GM12878 (cell line): ENCODE measurements around the gene CREB3. TPM values are rescaled to one million over a fixed set of nuclear protein-coding genes. Genes with fewer than 3 reads are reported as not detected.

Source experiments
- ATAC-seq: fragments of 200-7000 bp; cut with Tn5 transposase; 3 replicates; pipeline ENCODE4 v1.9.1; 2020; ENCODE audit warnings: mild to moderate bottlenecking, moderate library complexity
- BruUV-seq: library from RNA; stranded (reverse); fragments of 400-500 nt; replicated peaks from 2 replicates; lab custom pipeline; 2021; lab: Mats Ljungman, UMichigan
- CTCF ChIA-PET: fragments of 300-600 bp; sonication (Branson Sonifier 250); formaldehyde crosslinking; extraction: SDS; loops from one replicate; lab custom pipeline; 2021; ENCODE audit warnings: inconsistent platforms; lab: Yijun Ruan, JAX
- POLR2A ChIA-PET: fragments of 350-600 bp; formaldehyde crosslinking; extraction: SDS; loops from one replicate; lab custom pipeline; 2021; ENCODE audit warnings: inconsistent platforms; lab: Charles Lee
- RAD21 ChIA-PET: fragments of 300-600 bp; sonication (Branson Sonifier 250); formaldehyde crosslinking; loops from one replicate; lab custom pipeline; 2023; ENCODE audit warnings: antibody characterized with exemption; ENCODE audit not compliant: unreplicated experiment; lab: Charles Lee
- SMC1A ChIA-PET: fragments of 300-600 bp; sonication (Branson Sonifier 250); formaldehyde crosslinking; loops from one replicate; lab custom pipeline; 2023; ENCODE audit not compliant: unreplicated experiment, uncharacterized antibody; lab: Charles Lee
- DNase-seq: peaks from one replicate; pipeline ENCODE4 v3.0.0-alpha.2; 2011; ENCODE audit warnings: low read depth, low spot score
- FAIRE-seq: peaks from 3 replicates; lab custom pipeline; 2011; peaks lifted over from hg19 to GRCh38; lab: Jason Lieb, UNC
- H2AFZ ChIP-seq: 2 replicates; pipeline ENCODE4 v1.6.0; 2011; ENCODE audit warnings: low read depth, low read length, control low read depth; ENCODE audit not compliant: control insufficient read depth
- H3K27ac ChIP-seq: 2 replicates; pipeline ENCODE4 v1.5.1; 2011; ENCODE audit warnings: control low read depth; ENCODE audit not compliant: control insufficient read depth, insufficient read depth
- H3K27me3 ChIP-seq, 2 experiments: replicated peaks in 1 of 2; 2 replicates each; pipeline versions ENCODE4 v1.6.0 to v1.6.1; 2011; ENCODE audit warnings: low read length in 1 of 2; ENCODE audit not compliant: control insufficient read depth in 2 of 2, insufficient read depth in 2 of 2
- H3K36me3 ChIP-seq, 2 experiments: 2 replicates each; pipeline ENCODE4 v1.5.1; 2011; ENCODE audit warnings: low read length in 1 of 2; ENCODE audit not compliant: control insufficient read depth in 2 of 2, insufficient read depth in 2 of 2
- H3K4me1 ChIP-seq: 2 replicates; pipeline ENCODE4 v1.6.1; 2011; ENCODE audit warnings: mild to moderate bottlenecking, low read length, moderate library complexity, mixed read lengths; ENCODE audit not compliant: control insufficient read depth, insufficient read depth
- H3K4me2 ChIP-seq: 2 replicates; pipeline ENCODE4 v1.6.0; 2011; ENCODE audit warnings: control low read depth; ENCODE audit not compliant: control insufficient read depth, insufficient read depth
- H3K4me3 ChIP-seq: fragments of 200-600 bp; sonication (generic); 2 replicates; pipeline ENCODE4 v1.5.1; 2016
- H3K79me2 ChIP-seq: 2 replicates; pipeline ENCODE4 v1.6.0; 2011; ENCODE audit warnings: low read length; ENCODE audit not compliant: control insufficient read depth, insufficient read depth
- H3K9ac ChIP-seq: 2 replicates; pipeline ENCODE4 v1.8.0; 2011; ENCODE audit warnings: low read length, control low read depth, mixed read lengths; ENCODE audit not compliant: control insufficient read depth, insufficient read depth
- H3K9me3 ChIP-seq: replicated peaks from 3 replicates; pipeline ENCODE4 v1.5.1; 2011; ENCODE audit warnings: mild to moderate bottlenecking, low read length; ENCODE audit not compliant: control insufficient read depth, insufficient read depth
- H4K20me1 ChIP-seq: 2 replicates; pipeline ENCODE4 v1.6.0; 2011; ENCODE audit not compliant: control insufficient read depth, insufficient read depth
- BRCA1 ChIP-seq: IDR thresholded peaks from 2 replicates; pipeline ENCODE4 v1.6.1; 2011; ENCODE audit warnings: low read depth, low read length, improper control_type of control experiment
- MEF2B ChIP-seq: fragments of 450-650 bp; IDR thresholded peaks from 2 replicates; pipeline ENCODE4 v1.6.1; 2018; ENCODE audit warnings: mild to moderate bottlenecking, moderate library complexity; ENCODE audit not compliant: partially characterized antibody, poor library complexity, severe bottlenecking
- PML ChIP-seq: IDR thresholded peaks from 2 replicates; pipeline ENCODE4 v1.6.1; 2012; ENCODE audit warnings: low read length, inconsistent platforms
- RUNX3 ChIP-seq: IDR thresholded peaks from 2 replicates; pipeline ENCODE4 v1.6.1; 2012; ENCODE audit warnings: low read length, inconsistent platforms
- WGBS: methylation state at CpG from one replicate; pipeline ENCODE4 v1.1.6; 2016; ENCODE audit warnings: low lambda C conversion rate; ENCODE audit not compliant: insufficient replicate concordance, insufficient coverage; ENCODE audit errors: missing lambda C conversion rate; 5-methylcytosine and 5-hydroxymethylcytosine counted together
- in situ Hi-C: fragments of 300-500 bp; cut with MboI; formaldehyde crosslinking; loops from 9 replicates; pipeline ENCODE4 v1.14.3; 2018; ENCODE audit warnings: mixed read lengths
- intact Hi-C: fragments of 100-400 bp; cut with micrococcal nuclease; formaldehyde crosslinking; loops from one replicate; pipeline ENCODE4 v1.14.2; 2022; ENCODE audit not compliant: unreplicated experiment
- polyA plus RNA-seq, 11 experiments: library from polyadenylated mRNA; depleted of rRNA in 4 of 11; unstranded in 6 of 11; stranded (reverse) in 5 of 11; fragments of >200 nt; fragmentation: Nextera tagmentation in 4 of 11; fragmentation: Illumina TruSeq in 1 of 11; extraction: Ambion mirVana in 4 of 11; extraction: Trizol in 1 of 11; gene quantifications; 1 replicate in 1 of 11; 2 replicates in 10 of 11; pipeline versions ENCODE4 v1.2.1 to v1.2.3, GENCODE V29; 2011 to 2016; ENCODE audit warnings: inconsistent platforms in 2 of 11, missing spikeins in 2 of 11, low read depth in 1 of 11
- total RNA-seq, 4 experiments: library from RNA; depleted of rRNA in 3 of 4; stranded (reverse); fragments of >200 nt in 3 of 4; fragmentation: Illumina TruSeq in 1 of 4; extraction: Trizol in 1 of 4; gene quantifications; 2 replicates each; pipeline versions ENCODE4 v1.2.1 to v1.2.3, GENCODE V29; 2013 to 2021
- TF ChIP-seq, protein P1 (sequence below): fragments of 450-650 bp; IDR thresholded peaks from 2 replicates; pipeline ENCODE4 v1.6.1; 2017; ENCODE audit warnings: mild to moderate bottlenecking, moderate library complexity
- TF ChIP-seq, protein P2 (sequence below): IDR thresholded peaks from 2 replicates; pipeline ENCODE4 v1.6.1; 2012; ENCODE audit warnings: mild to moderate bottlenecking, low read depth, low read length

The CREB3 gene
- total and polyA plus RNA-seq, 10 of the 15 experiments (the other 5 are each of a cell fraction or from before 2014, with no cell fraction given): 9.8 to 38.9 (median 19.8) TPM

DNA sequence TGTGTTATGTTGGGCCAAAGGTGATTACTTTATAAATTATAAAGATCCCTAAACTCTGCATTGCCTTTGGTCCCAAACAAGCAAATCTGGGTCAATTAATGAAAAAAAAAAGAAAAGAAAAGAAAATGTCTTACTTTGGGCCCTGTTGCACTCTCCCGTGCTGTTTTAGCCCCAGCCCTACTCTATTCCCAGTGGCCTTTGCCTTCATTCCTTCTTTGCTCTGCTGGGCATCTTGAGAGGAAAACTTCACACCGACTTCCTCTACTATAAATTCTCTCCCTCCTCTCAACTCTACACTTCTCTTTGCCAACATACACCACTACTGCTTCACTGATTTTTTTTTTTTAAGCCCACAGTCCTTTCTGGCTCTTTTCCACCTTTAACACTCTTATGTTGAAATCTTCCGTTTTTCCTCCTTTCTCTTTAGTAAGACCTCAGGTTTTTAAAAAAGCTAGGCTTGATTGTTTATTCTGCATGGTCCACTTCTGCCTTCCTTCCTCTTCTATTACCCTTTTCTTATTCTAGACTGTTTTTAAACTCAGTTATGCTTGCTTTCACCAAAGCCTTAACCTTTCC is 26.1 kb downstream of the CREB3 start:
- H2AFZ ChIP-seq: no peak overlapping the region
- peak overlapping the region; percentile 97 for H3K9ac ChIP-seq
- TF ChIP-seq, protein P1, sequence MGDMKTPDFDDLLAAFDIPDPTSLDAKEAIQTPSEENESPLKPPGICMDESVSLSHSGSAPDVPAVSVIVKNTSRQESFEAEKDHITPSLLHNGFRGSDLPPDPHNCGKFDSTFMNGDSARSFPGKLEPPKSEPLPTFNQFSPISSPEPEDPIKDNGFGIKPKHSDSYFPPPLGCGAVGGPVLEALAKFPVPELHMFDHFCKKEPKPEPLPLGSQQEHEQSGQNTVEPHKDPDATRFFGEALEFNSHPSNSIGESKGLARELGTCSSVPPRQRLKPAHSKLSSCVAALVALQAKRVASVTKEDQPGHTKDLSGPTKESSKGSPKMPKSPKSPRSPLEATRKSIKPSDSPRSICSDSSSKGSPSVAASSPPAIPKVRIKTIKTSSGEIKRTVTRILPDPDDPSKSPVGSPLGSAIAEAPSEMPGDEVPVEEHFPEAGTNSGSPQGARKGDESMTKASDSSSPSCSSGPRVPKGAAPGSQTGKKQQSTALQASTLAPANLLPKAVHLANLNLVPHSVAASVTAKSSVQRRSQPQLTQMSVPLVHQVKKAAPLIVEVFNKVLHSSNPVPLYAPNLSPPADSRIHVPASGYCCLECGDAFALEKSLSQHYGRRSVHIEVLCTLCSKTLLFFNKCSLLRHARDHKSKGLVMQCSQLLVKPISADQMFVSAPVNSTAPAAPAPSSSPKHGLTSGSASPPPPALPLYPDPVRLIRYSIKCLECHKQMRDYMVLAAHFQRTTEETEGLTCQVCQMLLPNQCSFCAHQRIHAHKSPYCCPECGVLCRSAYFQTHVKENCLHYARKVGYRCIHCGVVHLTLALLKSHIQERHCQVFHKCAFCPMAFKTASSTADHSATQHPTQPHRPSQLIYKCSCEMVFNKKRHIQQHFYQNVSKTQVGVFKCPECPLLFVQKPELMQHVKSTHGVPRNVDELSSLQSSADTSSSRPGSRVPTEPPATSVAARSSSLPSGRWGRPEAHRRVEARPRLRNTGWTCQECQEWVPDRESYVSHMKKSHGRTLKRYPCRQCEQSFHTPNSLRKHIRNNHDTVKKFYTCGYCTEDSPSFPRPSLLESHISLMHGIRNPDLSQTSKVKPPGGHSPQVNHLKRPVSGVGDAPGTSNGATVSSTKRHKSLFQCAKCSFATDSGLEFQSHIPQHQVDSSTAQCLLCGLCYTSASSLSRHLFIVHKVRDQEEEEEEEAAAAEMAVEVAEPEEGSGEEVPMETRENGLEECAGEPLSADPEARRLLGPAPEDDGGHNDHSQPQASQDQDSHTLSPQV: no peak
- TF ChIP-seq, protein P2, sequence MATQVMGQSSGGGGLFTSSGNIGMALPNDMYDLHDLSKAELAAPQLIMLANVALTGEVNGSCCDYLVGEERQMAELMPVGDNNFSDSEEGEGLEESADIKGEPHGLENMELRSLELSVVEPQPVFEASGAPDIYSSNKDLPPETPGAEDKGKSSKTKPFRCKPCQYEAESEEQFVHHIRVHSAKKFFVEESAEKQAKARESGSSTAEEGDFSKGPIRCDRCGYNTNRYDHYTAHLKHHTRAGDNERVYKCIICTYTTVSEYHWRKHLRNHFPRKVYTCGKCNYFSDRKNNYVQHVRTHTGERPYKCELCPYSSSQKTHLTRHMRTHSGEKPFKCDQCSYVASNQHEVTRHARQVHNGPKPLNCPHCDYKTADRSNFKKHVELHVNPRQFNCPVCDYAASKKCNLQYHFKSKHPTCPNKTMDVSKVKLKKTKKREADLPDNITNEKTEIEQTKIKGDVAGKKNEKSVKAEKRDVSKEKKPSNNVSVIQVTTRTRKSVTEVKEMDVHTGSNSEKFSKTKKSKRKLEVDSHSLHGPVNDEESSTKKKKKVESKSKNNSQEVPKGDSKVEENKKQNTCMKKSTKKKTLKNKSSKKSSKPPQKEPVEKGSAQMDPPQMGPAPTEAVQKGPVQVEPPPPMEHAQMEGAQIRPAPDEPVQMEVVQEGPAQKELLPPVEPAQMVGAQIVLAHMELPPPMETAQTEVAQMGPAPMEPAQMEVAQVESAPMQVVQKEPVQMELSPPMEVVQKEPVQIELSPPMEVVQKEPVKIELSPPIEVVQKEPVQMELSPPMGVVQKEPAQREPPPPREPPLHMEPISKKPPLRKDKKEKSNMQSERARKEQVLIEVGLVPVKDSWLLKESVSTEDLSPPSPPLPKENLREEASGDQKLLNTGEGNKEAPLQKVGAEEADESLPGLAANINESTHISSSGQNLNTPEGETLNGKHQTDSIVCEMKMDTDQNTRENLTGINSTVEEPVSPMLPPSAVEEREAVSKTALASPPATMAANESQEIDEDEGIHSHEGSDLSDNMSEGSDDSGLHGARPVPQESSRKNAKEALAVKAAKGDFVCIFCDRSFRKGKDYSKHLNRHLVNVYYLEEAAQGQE: no peak
- TF ChIP-seq MEF2B (no peak), PML (no peak), RUNX3 (no peak), BRCA1 (no peak)
- in situ Hi-C loops: no loop called here
- peaks cover 33% of the 10 kb centered on the region for H3K79me2 ChIP-seq
- SMC1A ChIA-PET: interaction anchor here (1.4 to 3.2 kb wide), 3 partner anchors 10 to 32 kb away, joined by 6 to 19 read pairs (median 11); partner anchors contain the start of genes GBA2 and RGP1
- no peaks in the 10 kb centered on the region for H3K9me3 ChIP-seq
- peak overlapping the region; percentile 42 for H3K27ac ChIP-seq
- peaks cover 0 to 3% of the 10 kb centered on the region in 2 experiments; a peak in 2 of 4 replicates for H3K36me3 ChIP-seq
- ATAC-seq (no peak), DNase-seq (no peak), FAIRE-seq (no peak)
- CTCF ChIA-PET: interaction anchor here (0.8 to 2.3 kb wide), 12 partner anchors 9 to 68 kb away, joined by 3 to 7 read pairs (median 3); partner anchors contain the start of genes CREB3, RGP1, SPAG8 and TLN1
- TSS peak; percentile 33 for BruUV-seq
- WGBS: 67% methylated on average over 3 of the region's 3 CpGs
- H3K4me3 ChIP-seq: peak overlapping the region; percentile 87
- intact Hi-C loops: loop anchor here (1.0 kb wide), 1 partner anchor 57 kb away; the partner anchor contains the start of gene HINT2
- POLR2A ChIA-PET: interaction anchor here (0.5 to 1.6 kb wide), 4 partner anchors 10 to 100 kb away, joined by 3 to 13 read pairs (median 4); partner anchors contain the start of genes CCDC107, CREB3, RMRP and TLN1
- peaks cover 22% of the 10 kb centered on the region for H3K4me1 ChIP-seq
- RAD21 ChIA-PET: interaction anchor here (0.8 kb wide), 1 partner anchor 68 kb away, joined by 3 read pairs; no protein-coding TSS in a partner anchor
- no peaks in the 10 kb centered on the region for H3K27me3 ChIP-seq
- H3K4me2 ChIP-seq: peak overlapping the region; percentile 90
- no peaks in the 10 kb centered on the region for H4K20me1 ChIP-seq
